ENCODE measurements around the gene NDUFB2.
"Not testable (repeated sequence)": the region's sequence is repeated elsewhere in the genome, so short reads cannot be mapped to it uniquely, and the experiment has no call there.

The NDUFB2 gene

GRCh38 chr7:140693849-140694248, 2.7 kb upstream of the NDUFB2 start:
- DNase-seq = not testable (repeated sequence)

GRCh38 chr7:140694592-140694991, 1.9 kb upstream of the NDUFB2 start:
- no peak for DNase-seq

- no peak for DNase-seq
Observed at GRCh38 chr7:140695381-140695780, 1.1 kb upstream of the NDUFB2 start.

GRCh38 chr7:140696024-140696679, 356 bp upstream of the NDUFB2 start:
- no peak for DNase-seq

GRCh38 chr7:140697447-140698143, 1.1 kb downstream of the NDUFB2 start:
- DNase-seq = no peak

- DNase-seq = no peak
Observed at GRCh38 chr7:140698477-140698876, 2.0 kb downstream of the NDUFB2 start.

- no peak for DNase-seq
Observed at GRCh38 chr7:140702774-140703173, 6.3 kb downstream of the NDUFB2 start.

GRCh38 chr7:140704205-140704604, 7.7 kb downstream of the NDUFB2 start:
- DNase-seq = no peak

GRCh38 chr7:140707132-140707531, 10.6 kb downstream of the NDUFB2 start:
- no peak for DNase-seq

- DNase-seq = not testable (repeated sequence)
Observed at GRCh38 chr7:140708764-140709163, 12.3 kb downstream of the NDUFB2 start.

- not testable (repeated sequence) for DNase-seq
Observed at GRCh38 chr7:140712392-140712791, 15.9 kb downstream of the NDUFB2 start.

GRCh38 chr7:140714331-140715040, 18.0 kb downstream of the NDUFB2 start:
- DNase-seq = no peak

GRCh38 chr7:140719721-140720120, 23.2 kb downstream of the NDUFB2 start:
- no peak for DNase-seq

- DNase-seq = no peak
Observed at GRCh38 chr7:140722254-140722653, 25.7 kb downstream of the NDUFB2 start.

- DNase-seq = peak; percentile 35
Observed at GRCh38 chr7:140723006-140723405, 26.5 kb downstream of the NDUFB2 start.

- DNase-seq = no peak
Observed at GRCh38 chr7:140723574-140723973, 27.1 kb downstream of the NDUFB2 start.

- no peak for DNase-seq
Observed at GRCh38 chr7:140724706-140725105, 28.2 kb downstream of the NDUFB2 start.

GRCh38 chr7:140726281-140726680, 29.8 kb downstream of the NDUFB2 start:
- DNase-seq = no peak

- no peak for DNase-seq
Observed at GRCh38 chr7:140732416-140732815, 35.9 kb downstream of the NDUFB2 start.

GRCh38 chr7:140734096-140734495, 37.6 kb downstream of the NDUFB2 start:
- no peak for DNase-seq

GRCh38 chr7:140734729-140735128, 38.2 kb downstream of the NDUFB2 start:
- no peak for DNase-seq

- DNase-seq = no peak
Observed at GRCh38 chr7:140738280-140738679, 41.8 kb downstream of the NDUFB2 start.

- DNase-seq = not testable (repeated sequence)
Observed at GRCh38 chr7:140743255-140743654, 46.7 kb downstream of the NDUFB2 start.

- DNase-seq = no peak
Observed at GRCh38 chr7:140744005-140744404, 47.5 kb downstream of the NDUFB2 start.

Data from central memory CD4-positive, alpha-beta T cell (primary cell).